Ovary (tissue), 3 donors: ENCODE measurements around the gene LSM12.

Experiments
- POLR2A ChIP-seq: fragments of 450-650 bp; IDR thresholded peaks from one replicate; pipeline ENCODE4 v1.6.1; 2017; ENCODE audit warnings: antibody characterized with exemption, mild to moderate bottlenecking, moderate library complexity
- TF ChIP-seq, protein P1 (sequence below), 3 donors: fragments of 450-650 bp in 2 of 3; fragments of 200-600 bp in 1 of 3; IDR thresholded peaks; one replicate each; pipeline versions ENCODE4 v1.5.1 to v1.8.0; 2016 to 2022; ENCODE audit warnings: antibody characterized with exemption in 3 of 3, mild to moderate bottlenecking in 1 of 3
- donor health status: DM: no; HTN: no; CAD: no.

DNA sequence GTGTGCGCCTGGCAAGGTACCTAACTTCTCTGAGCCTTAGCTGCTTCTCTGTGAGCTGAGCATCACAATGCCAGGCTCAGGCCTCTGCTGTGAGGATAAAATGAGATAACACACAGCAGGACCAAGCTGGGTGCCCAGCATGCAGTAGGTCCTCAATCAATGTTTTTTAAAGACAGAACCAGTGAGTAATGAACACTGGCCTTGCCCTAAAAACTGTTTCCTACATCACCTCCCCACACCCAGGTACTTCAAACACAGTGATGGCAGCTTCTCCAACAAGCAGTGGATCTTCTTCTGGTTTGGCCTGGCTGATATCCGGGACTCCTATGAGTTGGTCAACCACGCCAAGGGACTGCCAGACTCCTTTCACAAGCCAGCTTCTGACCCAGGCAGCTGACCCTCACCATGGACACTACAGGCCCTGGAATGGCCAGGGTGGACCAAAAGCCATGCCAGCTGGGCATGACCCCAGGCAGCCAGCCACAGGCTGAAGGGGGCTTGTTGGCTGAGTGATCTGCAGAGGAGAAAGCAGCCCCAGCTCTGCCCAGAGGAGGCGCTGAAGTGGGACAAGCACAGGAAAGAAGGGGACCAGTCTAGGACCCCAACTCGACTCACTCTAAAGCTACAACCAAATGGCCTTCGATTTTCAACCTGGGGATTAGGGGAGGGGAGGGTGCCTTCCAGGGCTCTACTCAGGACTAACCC is 58.1 kb downstream of the LSM12 start:
- TF ChIP-seq, protein P1, sequence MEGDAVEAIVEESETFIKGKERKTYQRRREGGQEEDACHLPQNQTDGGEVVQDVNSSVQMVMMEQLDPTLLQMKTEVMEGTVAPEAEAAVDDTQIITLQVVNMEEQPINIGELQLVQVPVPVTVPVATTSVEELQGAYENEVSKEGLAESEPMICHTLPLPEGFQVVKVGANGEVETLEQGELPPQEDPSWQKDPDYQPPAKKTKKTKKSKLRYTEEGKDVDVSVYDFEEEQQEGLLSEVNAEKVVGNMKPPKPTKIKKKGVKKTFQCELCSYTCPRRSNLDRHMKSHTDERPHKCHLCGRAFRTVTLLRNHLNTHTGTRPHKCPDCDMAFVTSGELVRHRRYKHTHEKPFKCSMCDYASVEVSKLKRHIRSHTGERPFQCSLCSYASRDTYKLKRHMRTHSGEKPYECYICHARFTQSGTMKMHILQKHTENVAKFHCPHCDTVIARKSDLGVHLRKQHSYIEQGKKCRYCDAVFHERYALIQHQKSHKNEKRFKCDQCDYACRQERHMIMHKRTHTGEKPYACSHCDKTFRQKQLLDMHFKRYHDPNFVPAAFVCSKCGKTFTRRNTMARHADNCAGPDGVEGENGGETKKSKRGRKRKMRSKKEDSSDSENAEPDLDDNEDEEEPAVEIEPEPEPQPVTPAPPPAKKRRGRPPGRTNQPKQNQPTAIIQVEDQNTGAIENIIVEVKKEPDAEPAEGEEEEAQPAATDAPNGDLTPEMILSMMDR (IDR thresholded peaks at IDR 0.05) = no peak
- TF ChIP-seq POLR2A = no peak
